Measurements from ENCODE around the gene RNGTT. TPM values are rescaled to one million over a fixed set of nuclear protein-coding genes. Genes with fewer than 3 reads are reported as not detected.
A peak's percentile ranks its signal among the peaks of the same experiment; 100 is the strongest.

The RNGTT gene
- total RNA-seq, 1 donor from 2014 or later, result 24.2 TPM

GRCh38 chr6:88884361-88884760, 79.1 kb downstream of the RNGTT start:
- Mint-ChIP-seq H3K4me3 (ENCODE audit: low read depth) (no peak overlapping the region), H3K36me3 (ENCODE audit: low read depth) (peaks cover 44% of the 10 kb centered on the region), H3K27ac (peak overlapping the region; percentile 6), H3K9me3 (no peaks in the 10 kb centered on the region), H3K4me1 (ENCODE audit: low read depth) (peaks cover 9% of the 10 kb centered on the region), H3K27me3 (ENCODE audit: low read depth) (no peaks in the 10 kb centered on the region)
- intact Hi-C loops (cut with micrococcal nuclease), result no loop called here
- no peak for DNase-seq (ENCODE audit: low spot score)

- Mint-ChIP-seq H3K27me3 (ENCODE audit: low read depth) (no peaks in the 10 kb centered on the region), H3K36me3 (ENCODE audit: low read depth) (peaks cover 39% of the 10 kb centered on the region)
- intact Hi-C loops (cut with micrococcal nuclease), result no loop called here
Observed at GRCh38 chr6:88882536-88882935, 80.9 kb downstream of the RNGTT start.

GRCh38 chr6:88881451-88881850, 82.0 kb downstream of the RNGTT start:
- intact Hi-C loops (cut with micrococcal nuclease), result no loop called here
- Mint-ChIP-seq H3K36me3 (ENCODE audit: low read depth) (peaks cover 28% of the 10 kb centered on the region), H3K4me1 (ENCODE audit: low read depth) (peaks cover 9% of the 10 kb centered on the region), H3K9me3 (no peaks in the 10 kb centered on the region), H3K27me3 (ENCODE audit: low read depth) (no peaks in the 10 kb centered on the region), H3K4me3 (ENCODE audit: low read depth) (no peak overlapping the region), H3K27ac (no peak overlapping the region)
- no peak for DNase-seq (ENCODE audit: low spot score)

More at GRCh38 chr6:88882536-88882935, 80.9 kb downstream of the RNGTT start:
- no peak for DNase-seq (ENCODE audit: low spot score)
- Mint-ChIP-seq H3K27ac (no peak overlapping the region), H3K4me3 (ENCODE audit: low read depth) (no peak overlapping the region), H3K9me3 (no peaks in the 10 kb centered on the region), H3K4me1 (ENCODE audit: low read depth) (peaks cover 9% of the 10 kb centered on the region)

- no peak overlapping the region for H3K27ac Mint-ChIP-seq
- peaks cover 9% of the 10 kb centered on the region for H3K4me1 Mint-ChIP-seq (ENCODE audit: low read depth)
- intact Hi-C loops (cut with micrococcal nuclease), result no loop called here
- peaks cover 14% of the 10 kb centered on the region for H3K36me3 Mint-ChIP-seq (ENCODE audit: low read depth)
- H3K27me3 Mint-ChIP-seq (ENCODE audit: low read depth), result no peaks in the 10 kb centered on the region
- no peak overlapping the region for H3K4me3 Mint-ChIP-seq (ENCODE audit: low read depth)
- no peak for DNase-seq (ENCODE audit: low spot score)
- H3K9me3 Mint-ChIP-seq, result no peaks in the 10 kb centered on the region
Observed at GRCh38 chr6:88880021-88880420, 83.4 kb downstream of the RNGTT start.

GRCh38 chr6:88877893-88878292, 85.5 kb downstream of the RNGTT start:
- Mint-ChIP-seq H3K9me3 (no peaks in the 10 kb centered on the region), H3K27ac (no peak overlapping the region), H3K4me3 (ENCODE audit: low read depth) (no peak overlapping the region), H3K4me1 (ENCODE audit: low read depth) (peaks cover 11% of the 10 kb centered on the region), H3K27me3 (ENCODE audit: low read depth) (no peaks in the 10 kb centered on the region), H3K36me3 (ENCODE audit: low read depth) (peaks cover 3% of the 10 kb centered on the region)
- DNase-seq (ENCODE audit: low spot score), result no peak
- intact Hi-C loops (cut with micrococcal nuclease), result no loop called here

GRCh38 chr6:88872962-88873361, 90.5 kb downstream of the RNGTT start:
- peaks cover 1% of the 10 kb centered on the region for H3K36me3 Mint-ChIP-seq (ENCODE audit: low read depth)

GRCh38 chr6:88871498-88871897, 91.9 kb downstream of the RNGTT start:
- Mint-ChIP-seq H3K27ac (no peak overlapping the region), H3K4me3 (ENCODE audit: low read depth) (no peak overlapping the region), H3K9me3 (no peaks in the 10 kb centered on the region), H3K4me1 (ENCODE audit: low read depth) (peaks cover 20% of the 10 kb centered on the region), H3K27me3 (ENCODE audit: low read depth) (no peaks in the 10 kb centered on the region), H3K36me3 (ENCODE audit: low read depth) (peaks cover 3% of the 10 kb centered on the region)
- intact Hi-C loops (cut with micrococcal nuclease), result loop anchor here (2.0 to 5.0 kb wide), 4 partner anchors 84 to 1479 kb away; no protein-coding TSS in a partner anchor
- no peak for DNase-seq (ENCODE audit: low spot score)

More at GRCh38 chr6:88872962-88873361, 90.5 kb downstream of the RNGTT start:
- no peak overlapping the region for H3K27ac Mint-ChIP-seq
- intact Hi-C loops (cut with micrococcal nuclease), result loop anchor here (5.0 kb wide), 2 partner anchors 86 to 941 kb away; no protein-coding TSS in a partner anchor
- H3K4me1 Mint-ChIP-seq (ENCODE audit: low read depth), result peaks cover 18% of the 10 kb centered on the region
- DNase-seq (ENCODE audit: low spot score), result no peak
- no peaks in the 10 kb centered on the region for H3K9me3 Mint-ChIP-seq
- no peaks in the 10 kb centered on the region for H3K27me3 Mint-ChIP-seq (ENCODE audit: low read depth)
- H3K4me3 Mint-ChIP-seq (ENCODE audit: low read depth), result no peak overlapping the region

GRCh38 chr6:88870717-88871330, 92.6 kb downstream of the RNGTT start:
- Mint-ChIP-seq H3K4me1 (ENCODE audit: low read depth) (peaks cover 23% of the 10 kb centered on the region), H3K27ac (no peak overlapping the region), H3K9me3 (no peaks in the 10 kb centered on the region), H3K36me3 (ENCODE audit: low read depth) (peaks cover 3% of the 10 kb centered on the region), H3K4me3 (ENCODE audit: low read depth) (no peak overlapping the region), H3K27me3 (ENCODE audit: low read depth) (no peaks in the 10 kb centered on the region)
- DNase-seq (ENCODE audit: low spot score), result no peak
- intact Hi-C loops (cut with micrococcal nuclease), result loop anchor here (2.0 to 5.0 kb wide), 4 partner anchors 84 to 1478 kb away; no protein-coding TSS in a partner anchor

GRCh38 chr6:88869263-88870020, 94.0 kb downstream of the RNGTT start:
- peaks cover 32% of the 10 kb centered on the region for H3K4me1 Mint-ChIP-seq (ENCODE audit: low read depth)
- no peak for DNase-seq (ENCODE audit: low spot score)
- intact Hi-C loops (cut with micrococcal nuclease), result loop anchor here (2.0 to 5.0 kb wide), 5 partner anchors 82 to 1477 kb away; no protein-coding TSS in a partner anchor
- no peak overlapping the region for H3K4me3 Mint-ChIP-seq (ENCODE audit: low read depth)
- no peaks in the 10 kb centered on the region for H3K9me3 Mint-ChIP-seq
- no peak overlapping the region for H3K27ac Mint-ChIP-seq
- H3K36me3 Mint-ChIP-seq (ENCODE audit: low read depth), result peaks cover 11% of the 10 kb centered on the region
- no peaks in the 10 kb centered on the region for H3K27me3 Mint-ChIP-seq (ENCODE audit: low read depth)

- H3K9me3 Mint-ChIP-seq, result no peaks in the 10 kb centered on the region
- H3K4me1 Mint-ChIP-seq (ENCODE audit: low read depth), result peaks cover 29% of the 10 kb centered on the region
- no peak overlapping the region for H3K27ac Mint-ChIP-seq
- intact Hi-C loops (cut with micrococcal nuclease), result loop anchor here (5.0 kb wide), 1 partner anchor 961 kb away; no protein-coding TSS in a partner anchor
- peaks cover 15% of the 10 kb centered on the region for H3K36me3 Mint-ChIP-seq (ENCODE audit: low read depth)
- H3K4me3 Mint-ChIP-seq (ENCODE audit: low read depth), result no peak overlapping the region
- DNase-seq (ENCODE audit: low spot score), result no peak
- H3K27me3 Mint-ChIP-seq (ENCODE audit: low read depth), result no peaks in the 10 kb centered on the region
Observed at GRCh38 chr6:88867841-88868731, 95.3 kb downstream of the RNGTT start.

GRCh38 chr6:88866856-88867255, 96.6 kb downstream of the RNGTT start:
- H3K4me1 Mint-ChIP-seq (ENCODE audit: low read depth), result peaks cover 24% of the 10 kb centered on the region
- no peaks in the 10 kb centered on the region for H3K27me3 Mint-ChIP-seq (ENCODE audit: low read depth)
- intact Hi-C loops (cut with micrococcal nuclease), result loop anchor here (5.0 kb wide), 1 partner anchor 960 kb away; no protein-coding TSS in a partner anchor
- no peaks in the 10 kb centered on the region for H3K9me3 Mint-ChIP-seq
- H3K4me3 Mint-ChIP-seq (ENCODE audit: low read depth), result no peak overlapping the region
- peaks cover 26% of the 10 kb centered on the region for H3K36me3 Mint-ChIP-seq (ENCODE audit: low read depth)
- H3K27ac Mint-ChIP-seq, result no peak overlapping the region
- no peak for DNase-seq (ENCODE audit: low spot score)

GRCh38 chr6:88865275-88865674, 98.1 kb downstream of the RNGTT start:
- Mint-ChIP-seq H3K9me3 (no peaks in the 10 kb centered on the region), H3K4me1 (ENCODE audit: low read depth) (peaks cover 24% of the 10 kb centered on the region), H3K27me3 (ENCODE audit: low read depth) (no peaks in the 10 kb centered on the region), H3K36me3 (ENCODE audit: low read depth) (peaks cover 31% of the 10 kb centered on the region), H3K4me3 (ENCODE audit: low read depth) (no peak overlapping the region), H3K27ac (peak overlapping the region; percentile 47)
- intact Hi-C loops (cut with micrococcal nuclease), result loop anchor here (5.0 kb wide), 1 partner anchor 958 kb away; no protein-coding TSS in a partner anchor
- no peak for DNase-seq (ENCODE audit: low spot score)
